GM20000 (cell line): ENCODE measurements around the gene LCT.
"Not testable (repeated sequence)": the region's sequence is repeated elsewhere in the genome, so short reads cannot be mapped to it uniquely, and the experiment has no call there.

Experiments
- DNase-seq: peaks from one replicate; pipeline ENCODE4 v3.0.0; 2012; ENCODE audit warnings: low spot score
- TF ChIP-seq, protein P1 (sequence below): IDR thresholded peaks from 2 replicates; pipeline ENCODE4 v1.5.1; 2012; ENCODE audit warnings: mild to moderate bottlenecking, control low read depth; ENCODE audit errors: extremely low read depth, missing control alignments

Gene LCT

DNA sequence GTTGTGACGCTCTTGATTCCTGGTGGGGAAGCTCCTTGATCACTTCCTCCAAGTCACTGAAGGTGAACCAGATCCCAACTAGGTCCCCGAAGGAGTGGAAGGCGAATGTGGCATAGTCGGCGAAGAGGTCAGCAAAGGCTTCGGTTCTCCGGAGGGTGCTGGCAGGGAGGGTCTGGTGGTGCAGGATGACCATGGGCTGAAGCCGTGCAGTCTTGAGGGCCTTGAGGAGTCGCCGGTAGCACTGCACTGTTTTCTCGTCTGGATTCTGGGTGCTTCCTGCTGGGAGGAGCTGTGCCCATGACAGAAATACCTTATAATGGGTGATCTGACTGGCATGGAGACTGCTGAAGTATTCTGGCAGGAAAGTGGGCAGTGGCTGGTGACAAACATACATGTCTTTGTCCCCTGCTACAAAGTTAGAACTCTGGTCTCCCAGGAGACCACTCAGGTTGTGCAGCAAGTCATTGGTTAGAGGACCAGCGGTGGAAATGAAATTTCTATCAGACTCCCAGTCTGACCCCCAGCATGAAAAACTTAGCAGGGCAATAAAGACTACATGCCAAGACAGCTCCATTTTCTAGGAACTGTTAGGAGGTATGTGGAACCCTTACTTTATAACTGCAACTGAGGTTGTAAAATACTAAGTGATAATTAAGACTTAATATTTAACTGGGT lies at the start of gene LCT:
LCT (minus strand) TSS at position 589 of the 675 bp plus-strand sequence; CDS start at position 574, 15 bp downstream.
- no peak for DNase-seq
- TF ChIP-seq, protein P1, sequence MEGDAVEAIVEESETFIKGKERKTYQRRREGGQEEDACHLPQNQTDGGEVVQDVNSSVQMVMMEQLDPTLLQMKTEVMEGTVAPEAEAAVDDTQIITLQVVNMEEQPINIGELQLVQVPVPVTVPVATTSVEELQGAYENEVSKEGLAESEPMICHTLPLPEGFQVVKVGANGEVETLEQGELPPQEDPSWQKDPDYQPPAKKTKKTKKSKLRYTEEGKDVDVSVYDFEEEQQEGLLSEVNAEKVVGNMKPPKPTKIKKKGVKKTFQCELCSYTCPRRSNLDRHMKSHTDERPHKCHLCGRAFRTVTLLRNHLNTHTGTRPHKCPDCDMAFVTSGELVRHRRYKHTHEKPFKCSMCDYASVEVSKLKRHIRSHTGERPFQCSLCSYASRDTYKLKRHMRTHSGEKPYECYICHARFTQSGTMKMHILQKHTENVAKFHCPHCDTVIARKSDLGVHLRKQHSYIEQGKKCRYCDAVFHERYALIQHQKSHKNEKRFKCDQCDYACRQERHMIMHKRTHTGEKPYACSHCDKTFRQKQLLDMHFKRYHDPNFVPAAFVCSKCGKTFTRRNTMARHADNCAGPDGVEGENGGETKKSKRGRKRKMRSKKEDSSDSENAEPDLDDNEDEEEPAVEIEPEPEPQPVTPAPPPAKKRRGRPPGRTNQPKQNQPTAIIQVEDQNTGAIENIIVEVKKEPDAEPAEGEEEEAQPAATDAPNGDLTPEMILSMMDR = no peak

DNA sequence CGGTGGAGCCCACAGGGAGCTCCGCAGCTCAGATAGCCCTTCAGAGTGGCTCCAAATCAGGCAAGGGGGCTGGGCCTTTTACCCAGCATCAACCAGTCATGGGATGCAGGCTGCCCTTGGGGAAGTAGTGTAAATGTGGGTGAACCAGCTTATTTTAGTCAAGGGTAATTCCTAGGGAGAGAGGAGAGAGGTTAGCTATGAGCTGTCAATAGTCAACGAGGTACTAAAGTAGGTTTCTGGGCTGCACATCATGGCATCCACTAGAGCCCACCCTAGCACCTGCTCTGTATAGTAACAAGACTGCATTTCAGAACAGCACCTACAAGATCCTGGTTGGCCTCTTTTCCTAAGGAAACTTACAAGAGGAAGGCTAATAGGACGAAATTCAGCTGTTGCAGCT lies 48.7 kb upstream of the LCT start:
- TF ChIP-seq, protein P1 = no peak

GRCh38 chr2:135882415-135882814 lies 45.4 kb upstream of the LCT start:
- DNase-seq = no peak
- TF ChIP-seq, protein P1 = no peak

More for the DNA sequence above, 48.7 kb upstream of the LCT start:
- no peak for DNase-seq

DNA sequence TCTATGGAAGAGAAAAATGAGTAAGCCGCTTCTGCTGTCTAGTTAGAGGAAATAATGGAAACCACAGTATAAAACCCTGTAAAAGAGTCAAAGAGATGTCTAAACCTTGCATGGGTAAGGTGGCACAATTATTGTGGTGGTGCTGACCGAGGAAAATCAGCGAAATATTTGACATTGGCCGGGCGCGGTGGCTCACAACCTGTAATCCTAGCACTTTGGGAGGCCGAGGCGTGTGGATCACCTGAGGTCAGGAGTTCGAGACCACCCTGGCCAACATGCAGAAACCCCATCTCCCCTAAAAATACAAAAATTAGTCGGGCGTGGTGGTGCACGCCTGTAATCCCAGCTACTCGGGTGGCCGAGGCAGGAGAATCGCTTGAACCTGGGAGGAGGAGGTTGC lies 39.8 kb upstream of the LCT start:
- not testable (repeated sequence) for DNase-seq

- TF ChIP-seq, protein P1 = no peak
- DNase-seq = peak; percentile 96
These were observed 39.2 kb upstream of the LCT start, which contains the start of gene MCM6 for GRCh38 chr2:135876066-135876711. Gene MCM6 (minus strand): TSS chr2:135876443. CDS start chr2:135876365, 78 bp downstream.

DNA sequence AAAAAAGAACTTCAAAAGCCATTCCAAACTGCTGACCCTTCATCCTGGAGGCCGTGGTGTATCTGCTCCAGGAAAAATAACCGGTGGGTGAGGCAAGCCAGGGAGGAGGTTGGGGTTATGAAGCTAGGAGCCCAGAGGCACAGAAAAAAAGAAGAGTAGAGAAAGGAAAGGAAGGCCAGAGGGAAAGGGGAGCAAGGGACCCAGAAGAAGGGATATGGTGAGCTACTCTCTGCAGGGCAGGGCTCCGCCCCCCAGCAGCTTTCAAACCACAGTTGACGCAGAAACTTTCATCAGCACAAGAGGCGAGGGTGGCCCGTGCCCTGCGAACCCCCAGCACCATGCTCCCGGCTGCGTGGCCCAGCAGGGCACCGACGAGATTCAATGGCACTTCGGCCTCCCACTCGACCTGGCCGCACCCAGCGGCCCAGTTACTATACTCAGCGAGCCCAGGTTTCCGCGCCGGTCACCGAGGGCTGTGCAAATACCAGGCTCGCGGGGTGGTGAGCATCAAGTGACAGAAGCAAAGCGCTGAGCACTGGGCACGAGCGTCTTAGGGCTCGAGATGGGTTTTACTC lies 38.6 kb upstream of the LCT start:
- TF ChIP-seq, protein P1 = no peak
- DNase-seq = peak; percentile 74

DNA sequence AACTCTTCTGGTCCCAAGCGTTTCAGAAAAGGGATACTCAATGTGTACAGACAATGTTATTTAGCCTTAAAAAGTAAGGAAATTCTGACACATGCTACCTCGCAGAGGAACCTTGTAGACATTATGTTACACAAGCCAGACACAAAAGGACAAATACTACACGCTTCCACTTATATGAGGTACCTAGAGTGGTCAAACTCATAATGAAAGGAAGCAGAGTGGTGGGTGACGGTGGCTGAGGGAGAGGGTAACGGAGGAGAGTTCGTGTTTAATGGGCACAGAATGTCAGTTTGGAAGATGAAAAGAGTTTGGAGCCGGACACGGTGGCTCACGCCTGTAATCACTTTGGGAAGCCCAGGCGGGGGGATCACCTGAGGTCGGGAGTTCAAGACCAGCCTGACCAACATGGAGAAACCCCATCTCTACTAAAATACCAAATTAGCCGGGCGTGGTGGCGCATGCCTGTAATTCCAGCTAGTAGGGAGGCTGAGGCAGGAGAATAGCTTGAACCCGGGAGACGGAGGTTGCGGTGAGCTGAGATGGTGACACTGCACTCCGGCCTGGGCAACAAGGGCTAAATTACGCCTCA lies 37.9 kb upstream of the LCT start:
- TF ChIP-seq, protein P1 = no peak

More for the DNA sequence above, 37.9 kb upstream of the LCT start:
- DNase-seq = no peak
